ENCODE measurements around the gene CNN2. TPM values are rescaled to one million over a fixed set of nuclear protein-coding genes. Genes with fewer than 3 reads are reported as not detected.
A peak's percentile ranks its signal among the peaks of the same experiment; 100 is the strongest.

CNN2 gene
- total and polyA plus RNA-seq, 9 of the 15 experiments (the other 6 are each of a cell fraction or from before 2014, with no cell fraction given) = 12.1 to 174 (median 52.7) TPM

- H3K79me2 ChIP-seq (ENCODE audit: control insufficient read depth, insufficient read depth, low read length) = no peaks in the 10 kb centered on the region
- peaks cover 3 to 48% of the 10 kb centered on the region in 2 experiments; a peak in 3 of 5 replicates for H3K4me1 ChIP-seq (replicated peaks in 1 of 2; ENCODE audit: control insufficient read depth in 2 of 2, insufficient read depth in 2 of 2, low read length in 2 of 2)
- H3K9me1 ChIP-seq (ENCODE audit: control insufficient read depth, insufficient read depth, low read length) = no peaks in the 10 kb centered on the region
- H4K20me1 ChIP-seq (replicated peaks; ENCODE audit: control insufficient read depth, insufficient read depth, low read length) = no peaks in the 10 kb centered on the region
- POLR2A ChIA-PET = interaction anchor here (0.6 kb wide), 1 partner anchor 9 kb away, joined by 3 read pairs; no protein-coding TSS in a partner anchor
- H3K27ac ChIP-seq (ENCODE audit: extremely low read depth, low read depth, low read length) = no peak overlapping the region
- FAIRE-seq = no peak
- no peak overlapping the region for H3K9ac ChIP-seq (ENCODE audit: insufficient read depth in 1 of 2, low read depth in 2 of 2, low read length in 2 of 2)
- 74% methylated on average over 5 of the region's 5 CpGs for WGBS (ENCODE audit: insufficient coverage, low coverage, missing lambda C conversion rate)
- no peaks in the 10 kb centered on the region for H3K9me3 ChIP-seq (replicated peaks; ENCODE audit: control insufficient read depth, insufficient read depth, low read depth, low read length)
- DNase-seq (ENCODE audit: extremely low read depth in 1 of 4, low spot score in 3 of 4) = no peak
- no TSS peak for BruUV-seq (replicated peaks)
- H3K4me3 ChIP-seq = no peak overlapping the region
- H3K4me2 ChIP-seq (ENCODE audit: insufficient read depth, low read length) = no peak overlapping the region
- H3K27me3 ChIP-seq (ENCODE audit: control insufficient read depth in 2 of 2, insufficient read depth in 2 of 2, low read length in 2 of 2) = no peaks in the 10 kb centered on the region
- peaks cover 55% of the 10 kb centered on the region for H3K36me3 ChIP-seq (ENCODE audit: control insufficient read depth, insufficient read depth, low read length)
- no peak for ATAC-seq
- H2AFZ ChIP-seq (ENCODE audit: low read depth, low read length) = no peak overlapping the region
- CTCF ChIA-PET (ENCODE audit: low intra/inter-chr PET ratio) = no interaction called here
- intact Hi-C loops (cut with micrococcal nuclease) (no loop called here), in situ Hi-C loops (cut with MboI) (no loop called here)
- TF ChIP-seq HNRNPL (IDR thresholded peaks at IDR 0.05; ENCODE audit: low read depth, low read length) (no peak), ZKSCAN1 (IDR thresholded peaks at IDR 0.05; ENCODE audit: low read depth, low read length) (peak; percentile 94), CEBPZ (IDR thresholded peaks at IDR 0.05; ENCODE audit: borderline replicate concordance, low read depth, low read length) (no peak), TEAD1 (CRISPR knock-in tag; IDR thresholded peaks at IDR 0.05) (no peak), EGR1 (conservative IDR thresholded peaks at IDR 0.05) (no peak), CREBBP (IDR thresholded peaks at IDR 0.05; ENCODE audit: low read depth, low read length) (no peak), ZNF274 (IDR thresholded peaks at IDR 0.05; ENCODE audit: borderline replicate concordance, low read depth, low read length) (no peak)
These were observed 34.3 kb downstream of the CNN2 start for GRCh38 chr19:1060689-1061088.
